HG02571 (cell line): ENCODE results near the gene PSMA6.
"Not testable (repeated sequence)": the region's sequence is repeated elsewhere in the genome, so short reads cannot be mapped to it uniquely, and the experiment has no call there.

ENCODE experiments used
- ATAC-seq: cut with Tn5 transposase; IDR thresholded peaks from one replicate; pipeline ENCODE4 v1.9.1; 2021; ENCODE audit warnings: mild to moderate bottlenecking, moderate library complexity; ENCODE audit not compliant: unreplicated experiment

The PSMA6 gene

DNA sequence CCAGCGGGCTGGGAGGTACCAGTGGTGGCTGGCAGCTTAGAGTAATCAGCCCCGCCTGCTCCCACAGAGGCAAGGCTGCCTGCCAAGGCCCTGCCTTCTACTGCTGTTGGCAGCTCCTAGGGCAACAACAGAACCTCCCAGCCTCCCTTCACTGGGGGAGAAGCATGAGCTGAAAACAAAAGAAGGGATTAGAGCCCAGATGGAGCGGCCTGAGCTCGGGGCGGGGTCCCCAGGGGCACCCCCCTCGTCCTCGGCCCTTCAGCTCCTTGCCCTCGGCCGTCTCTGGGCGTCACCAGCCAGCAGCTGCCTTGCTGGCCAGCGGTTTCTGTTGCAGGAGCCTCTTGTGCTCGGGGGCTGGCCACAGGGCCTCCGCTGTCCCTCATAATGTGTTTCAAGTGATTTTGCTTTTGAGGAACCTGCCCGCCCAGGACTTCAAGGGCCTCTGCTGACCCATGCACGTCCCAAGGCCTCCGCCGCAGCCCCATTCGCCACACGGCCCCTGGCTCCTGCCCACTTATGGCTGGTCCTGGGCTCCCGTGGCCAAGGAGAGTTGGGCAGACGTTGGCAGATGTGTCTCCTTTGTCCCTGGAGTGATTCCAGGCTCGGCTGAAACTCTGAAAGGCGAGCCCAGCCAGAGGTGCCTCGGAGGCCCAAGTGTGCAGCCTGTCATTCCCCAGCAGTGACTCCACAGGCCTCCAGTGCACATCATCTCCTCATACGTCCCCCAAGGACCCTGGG lies 49.7 kb downstream of the PSMA6 start:
- no peak for ATAC-seq

- no peak for ATAC-seq
These were observed 50.4 kb downstream of the PSMA6 start for GRCh38 chr14:35342489-35343010.

DNA sequence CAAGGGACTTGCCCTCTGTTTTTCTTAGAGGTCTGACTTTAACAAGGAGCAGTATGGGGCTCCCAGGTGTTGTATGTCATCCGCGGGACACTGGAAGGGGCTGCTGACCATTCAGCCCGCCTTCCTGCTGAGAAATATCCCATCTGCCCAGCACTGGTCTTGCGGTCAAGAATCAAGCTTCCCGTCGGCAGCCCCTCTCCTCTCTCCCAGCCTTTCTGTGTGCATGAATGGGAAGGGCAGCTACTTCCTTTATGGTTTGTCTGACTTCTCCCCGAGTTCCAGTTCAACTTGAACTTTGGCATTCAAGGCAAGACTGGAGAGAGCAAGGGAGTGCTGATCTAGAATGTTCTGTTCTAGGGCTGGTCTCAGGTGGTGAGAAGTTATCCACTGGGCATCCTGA lies 51.5 kb downstream of the PSMA6 start:
- ATAC-seq = no peak

DNA sequence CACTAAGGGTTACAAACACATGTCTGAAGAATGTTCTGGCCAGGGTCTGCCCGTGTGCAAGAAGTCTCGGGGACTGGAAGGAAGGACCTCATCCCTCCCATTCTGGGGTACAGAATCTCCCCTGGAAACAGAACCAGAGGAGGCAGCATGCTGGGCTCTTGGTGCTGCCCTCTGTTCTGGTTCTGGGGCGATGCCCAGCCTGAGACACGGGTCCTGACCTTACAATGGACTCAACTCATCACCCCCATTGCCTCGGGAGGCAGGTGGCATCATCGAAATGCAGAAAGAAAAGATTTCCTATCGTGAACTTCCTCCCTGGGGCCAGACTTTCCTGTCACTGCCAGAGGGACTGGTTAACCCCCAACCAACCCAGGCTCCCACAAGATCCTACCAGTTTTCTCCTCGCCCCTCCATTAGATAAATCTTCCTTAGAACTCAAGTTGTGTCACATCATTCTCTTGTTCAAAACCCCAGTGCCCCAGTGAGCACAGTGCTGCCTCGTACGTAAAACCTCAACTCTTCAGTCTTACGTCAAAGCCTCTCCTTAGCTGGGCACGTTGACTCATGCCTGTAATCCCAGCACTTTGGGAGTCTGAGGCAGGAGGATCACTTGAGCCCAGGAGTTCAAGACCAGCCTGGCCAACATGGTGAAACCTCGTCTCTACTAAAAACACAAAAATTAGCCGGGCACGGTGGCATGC lies 52.1 kb downstream of the PSMA6 start:
- no peak for ATAC-seq

GRCh38 chr14:35346738-35347322 lies 54.6 kb downstream of the PSMA6 start:
- no peak for ATAC-seq

- ATAC-seq = no peak
These were observed 55.3 kb downstream of the PSMA6 start for GRCh38 chr14:35347323-35348043.

DNA sequence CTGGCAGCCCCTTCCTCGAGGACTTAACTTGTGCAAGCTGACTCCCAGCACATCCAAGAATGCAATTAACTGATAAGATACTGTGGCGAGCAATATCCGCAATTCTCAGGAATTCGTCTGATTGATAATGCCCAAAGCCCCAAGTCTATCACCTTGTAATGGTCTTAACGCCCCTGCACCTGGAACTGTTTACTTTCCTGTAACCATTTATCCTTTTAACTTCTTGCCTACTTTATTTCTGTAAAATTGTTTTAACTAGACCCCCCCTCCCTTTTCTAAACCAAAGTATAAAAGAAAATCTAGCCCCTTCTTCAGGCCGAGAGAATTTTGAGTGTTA lies 55.8 kb downstream of the PSMA6 start:
- ATAC-seq = not testable (repeated sequence)

DNA sequence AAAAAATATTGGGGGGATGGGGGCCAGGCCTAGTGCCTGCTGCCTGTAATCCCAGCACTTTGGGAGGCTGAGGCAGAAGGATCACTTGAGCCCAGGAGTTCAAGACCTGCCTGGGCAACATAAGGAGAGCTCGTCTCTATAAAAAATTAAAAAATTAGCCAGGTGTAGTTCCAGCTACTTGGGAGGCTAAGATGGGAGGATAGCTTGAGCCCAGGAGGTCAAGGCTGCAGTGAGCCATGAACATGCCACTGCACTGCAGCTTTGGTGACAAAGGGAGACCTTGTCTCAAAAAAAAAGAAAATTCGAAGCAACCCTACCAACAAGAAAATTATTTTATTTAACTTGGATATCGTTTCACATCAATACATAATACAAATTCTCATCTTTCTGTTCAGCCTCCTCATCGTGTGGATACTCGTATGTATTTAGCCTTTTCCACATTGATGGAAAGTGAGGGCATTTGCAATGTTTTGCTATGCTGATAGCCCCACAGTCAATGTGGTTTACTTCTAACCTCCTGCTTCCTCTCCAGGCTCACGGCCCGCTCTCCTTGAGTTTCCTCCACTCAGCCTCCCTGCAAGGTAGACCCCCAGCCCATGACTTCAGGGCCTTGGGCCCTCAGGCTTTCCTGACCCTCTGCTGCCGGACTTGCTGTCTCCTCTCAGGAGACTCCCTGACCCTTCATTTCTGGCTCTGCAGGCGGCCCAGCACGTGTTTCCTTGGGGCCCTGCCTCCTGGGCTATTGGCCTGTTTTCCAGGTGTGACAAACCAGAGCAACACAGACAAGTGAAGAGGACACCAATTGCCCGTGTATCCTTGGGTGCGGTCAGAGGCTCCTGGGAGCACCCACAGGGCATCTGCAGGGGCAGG lies 57.5 kb downstream of the PSMA6 start:
- no peak for ATAC-seq

DNA sequence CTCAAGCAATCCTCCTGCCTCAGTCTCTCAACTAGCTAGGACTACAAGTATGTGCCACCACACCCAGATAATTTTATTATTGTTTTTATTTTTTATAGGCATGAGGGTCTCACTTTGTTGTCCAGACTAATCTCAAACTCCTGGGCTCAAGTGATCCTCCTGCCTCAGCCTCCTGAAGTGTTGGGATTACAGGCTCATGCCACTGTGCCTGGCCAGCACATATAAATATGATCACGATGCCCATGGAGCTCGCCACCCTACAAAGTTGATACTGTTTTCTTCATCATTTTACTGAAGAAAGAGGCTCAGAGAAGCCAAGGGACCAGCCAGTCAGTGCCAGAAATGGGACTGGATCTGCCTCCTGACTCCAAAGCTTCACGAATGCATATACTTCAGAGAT lies 59.3 kb downstream of the PSMA6 start:
- ATAC-seq = no peak

DNA sequence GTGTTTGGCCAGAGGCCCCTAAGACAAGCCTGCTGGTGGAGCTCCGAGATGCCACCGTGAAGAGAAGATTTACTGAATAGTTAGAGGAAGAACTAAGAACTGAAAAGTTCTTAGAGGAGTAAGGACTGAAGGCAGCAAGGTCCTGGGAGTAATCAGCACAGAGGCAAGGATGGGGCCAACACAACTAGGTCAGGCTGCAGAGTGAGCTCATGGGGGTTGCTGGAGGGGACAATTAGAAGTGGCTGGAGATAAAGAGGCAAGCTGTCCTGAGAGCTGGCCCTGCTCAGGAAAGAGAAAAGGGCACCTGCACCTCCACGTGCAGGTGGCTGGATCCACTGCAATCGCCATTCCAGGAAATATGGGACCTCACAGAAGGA lies 59.7 kb downstream of the PSMA6 start:
- ATAC-seq = no peak

- ATAC-seq = no peak
These were observed 60.4 kb downstream of the PSMA6 start for GRCh38 chr14:35352274-35353233.

GRCh38 chr14:35353409-35354172 lies 61.4 kb downstream of the PSMA6 start:
- no peak for ATAC-seq

GRCh38 chr14:35355235-35355634 lies 63.1 kb downstream of the PSMA6 start:
- not testable (repeated sequence) for ATAC-seq

GRCh38 chr14:35355981-35356841 lies 64.0 kb downstream of the PSMA6 start:
- no peak for ATAC-seq

GRCh38 chr14:35359655-35360054 lies 67.5 kb downstream of the PSMA6 start:
- not testable (repeated sequence) for ATAC-seq

DNA sequence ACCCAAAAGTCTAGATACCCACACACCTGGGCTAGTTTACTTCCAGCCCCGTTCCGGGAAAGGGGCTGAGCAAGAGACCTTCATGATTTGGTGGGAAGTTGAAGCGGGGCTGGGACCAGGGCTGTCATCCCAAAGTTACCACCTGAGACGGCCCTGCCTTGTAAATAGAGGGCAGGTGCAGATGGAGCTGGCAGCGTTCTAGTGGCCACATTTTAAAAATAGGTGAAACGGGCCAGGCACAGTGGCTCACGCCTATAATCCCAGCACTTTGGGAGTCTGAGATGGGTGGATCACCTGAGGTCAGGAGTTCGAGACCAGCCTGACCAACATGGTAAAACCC lies 68.9 kb downstream of the PSMA6 start:
- ATAC-seq = no peak

- ATAC-seq = no peak
These were observed 70.3 kb downstream of the PSMA6 start for GRCh38 chr14:35362450-35362849.

- no peak for ATAC-seq
These were observed 70.8 kb downstream of the PSMA6 start for GRCh38 chr14:35362911-35363374.
